Glutamatergic neuron (in vitro differentiated cells): ENCODE measurements around the gene ABTB2. TPM values are rescaled to one million over a fixed set of nuclear protein-coding genes. Genes with fewer than 3 reads are reported as not detected.

Source experiments
- DNase-seq: peaks from one replicate; pipeline ENCODE4 v3.0.0; 2022
- H3K27ac Mint-ChIP-seq: one replicate; pipeline ENCODE4 v1.8.0; 2020; ENCODE audit warnings: mild to moderate bottlenecking, mixed read lengths, inconsistent platforms; ENCODE audit not compliant: unreplicated experiment
- H3K27me3 Mint-ChIP-seq: one replicate; pipeline ENCODE4 v1.8.0; 2020; ENCODE audit warnings: mild to moderate bottlenecking, moderate library complexity, mixed read lengths, inconsistent platforms; ENCODE audit not compliant: unreplicated experiment
- H3K36me3 Mint-ChIP-seq: one replicate; pipeline ENCODE4 v1.8.0; 2020; ENCODE audit warnings: mild to moderate bottlenecking, mixed read lengths, inconsistent platforms; ENCODE audit not compliant: unreplicated experiment
- H3K4me1 Mint-ChIP-seq: one replicate; pipeline ENCODE4 v1.8.0; 2020; ENCODE audit warnings: mild to moderate bottlenecking, low read depth, mixed read lengths, inconsistent platforms; ENCODE audit not compliant: unreplicated experiment
- H3K4me3 Mint-ChIP-seq: one replicate; pipeline ENCODE4 v1.8.0; 2020; ENCODE audit warnings: mild to moderate bottlenecking, mixed read lengths, inconsistent platforms; ENCODE audit not compliant: unreplicated experiment
- H3K9me3 Mint-ChIP-seq: one replicate; pipeline ENCODE4 v1.8.0; 2020; ENCODE audit warnings: mild to moderate bottlenecking, moderate library complexity, mixed read lengths, inconsistent platforms; ENCODE audit not compliant: unreplicated experiment
- total RNA-seq: library from RNA; stranded (reverse); fragmentation: NEBNext Ultra II Directional; extraction: Animal tissue kit (Norgen Biotek cat#: 25700); gene quantifications from one replicate; pipeline ENCODE4 v1.2.1, GENCODE V29; 2021; ENCODE audit not compliant: unreplicated experiment
- TF ChIP-seq, protein P1 (sequence below): fragments of 200-600 bp; sonication (generic); IDR thresholded peaks from one replicate; pipeline ENCODE4 v1.5.0; 2021; ENCODE audit not compliant: partially characterized antibody, unreplicated experiment

ABTB2 gene
- total RNA-seq, 1 donor from 2014 or later = 9.3 TPM

DNA sequence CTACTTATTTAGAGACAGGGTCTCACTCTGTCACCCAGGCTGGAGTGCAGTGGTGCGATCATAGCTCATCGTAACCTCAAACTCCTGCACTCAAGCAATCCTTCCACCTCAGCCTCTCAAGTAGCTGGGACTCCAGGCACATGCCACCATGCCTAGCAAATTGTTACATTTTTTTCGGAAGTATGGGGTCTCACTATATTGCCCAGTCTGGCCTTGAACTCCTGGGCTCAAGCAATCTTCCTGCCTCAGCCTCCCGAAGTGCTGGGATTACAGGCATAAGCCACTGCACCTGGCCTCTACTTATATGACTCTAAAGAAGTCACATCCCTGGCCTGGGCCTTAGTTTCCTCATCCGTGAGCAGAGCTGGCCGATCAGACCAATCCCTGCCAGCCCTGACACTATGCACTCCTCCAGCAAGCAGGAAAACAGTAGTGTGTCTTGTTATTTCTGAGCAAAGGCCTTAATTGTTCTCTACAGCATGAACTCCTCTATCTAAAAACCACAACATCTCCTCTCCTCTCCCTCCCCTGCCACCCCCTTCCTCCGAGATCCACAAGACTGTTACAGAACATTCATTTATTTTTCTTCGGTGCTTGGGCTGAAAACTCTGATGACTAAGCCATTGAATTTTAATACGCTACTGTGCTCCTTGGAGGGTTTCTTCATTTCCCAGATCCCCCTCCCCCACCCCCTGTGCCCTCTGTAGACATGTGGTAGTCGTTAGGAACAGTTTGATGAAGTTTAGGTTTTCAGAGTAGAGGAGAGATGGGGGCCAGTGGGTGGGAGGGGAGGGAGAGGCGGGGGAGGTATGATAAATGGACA, 91.5 kb downstream of the ABTB2 start:
- Mint-ChIP-seq H3K4me1 (peaks cover 7% of the 10 kb centered on the region), H3K4me3 (no peak overlapping the region), H3K36me3 (no peaks in the 10 kb centered on the region), H3K27ac (no peak overlapping the region), H3K27me3 (no peaks in the 10 kb centered on the region), H3K9me3 (peaks cover 2% of the 10 kb centered on the region)
- DNase-seq = no peak
- TF ChIP-seq, protein P1, sequence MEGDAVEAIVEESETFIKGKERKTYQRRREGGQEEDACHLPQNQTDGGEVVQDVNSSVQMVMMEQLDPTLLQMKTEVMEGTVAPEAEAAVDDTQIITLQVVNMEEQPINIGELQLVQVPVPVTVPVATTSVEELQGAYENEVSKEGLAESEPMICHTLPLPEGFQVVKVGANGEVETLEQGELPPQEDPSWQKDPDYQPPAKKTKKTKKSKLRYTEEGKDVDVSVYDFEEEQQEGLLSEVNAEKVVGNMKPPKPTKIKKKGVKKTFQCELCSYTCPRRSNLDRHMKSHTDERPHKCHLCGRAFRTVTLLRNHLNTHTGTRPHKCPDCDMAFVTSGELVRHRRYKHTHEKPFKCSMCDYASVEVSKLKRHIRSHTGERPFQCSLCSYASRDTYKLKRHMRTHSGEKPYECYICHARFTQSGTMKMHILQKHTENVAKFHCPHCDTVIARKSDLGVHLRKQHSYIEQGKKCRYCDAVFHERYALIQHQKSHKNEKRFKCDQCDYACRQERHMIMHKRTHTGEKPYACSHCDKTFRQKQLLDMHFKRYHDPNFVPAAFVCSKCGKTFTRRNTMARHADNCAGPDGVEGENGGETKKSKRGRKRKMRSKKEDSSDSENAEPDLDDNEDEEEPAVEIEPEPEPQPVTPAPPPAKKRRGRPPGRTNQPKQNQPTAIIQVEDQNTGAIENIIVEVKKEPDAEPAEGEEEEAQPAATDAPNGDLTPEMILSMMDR = no peak

DNA sequence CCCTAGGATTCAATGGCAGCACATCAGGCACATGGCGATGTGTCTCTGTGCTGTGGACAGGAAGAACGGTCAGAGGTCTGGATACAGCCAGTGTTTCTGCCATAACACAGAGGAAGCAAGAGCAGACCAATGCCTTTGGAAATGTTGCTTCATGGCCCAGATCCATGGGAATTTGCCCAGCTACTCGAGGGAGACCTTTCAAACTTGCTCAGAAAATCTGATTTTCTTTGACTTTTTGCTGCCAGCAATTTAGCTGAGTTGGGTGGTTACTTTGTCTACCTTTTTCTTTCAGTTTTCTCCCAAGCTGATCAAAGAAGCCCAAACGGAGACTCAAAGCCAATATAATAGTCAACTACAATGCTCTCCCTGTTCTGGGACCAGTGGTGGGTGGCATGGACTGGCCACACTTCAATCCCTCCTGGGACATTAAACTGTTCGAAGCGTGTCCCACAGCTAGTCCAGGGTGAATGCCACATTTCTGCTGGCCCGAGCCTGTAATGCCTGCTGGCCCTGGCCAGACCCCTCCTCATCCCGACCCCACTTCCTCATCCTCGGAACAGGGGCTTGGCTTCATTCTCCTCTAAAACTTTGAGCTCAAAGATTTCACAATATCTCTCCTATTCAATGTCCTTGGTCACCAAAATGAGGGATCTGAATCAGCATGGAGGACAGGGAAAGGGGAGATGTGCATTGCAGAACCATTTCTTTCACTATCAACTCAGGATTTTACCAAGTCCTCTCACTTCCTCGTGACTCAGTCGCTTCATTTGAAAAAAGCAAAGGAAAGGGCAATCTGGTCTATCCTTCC, 93.3 kb downstream of the ABTB2 start:
- no peak overlapping the region for H3K4me3 Mint-ChIP-seq
- no peak for DNase-seq
- H3K27me3 Mint-ChIP-seq = no peaks in the 10 kb centered on the region
- H3K27ac Mint-ChIP-seq = no peak overlapping the region
- peaks cover 2% of the 10 kb centered on the region for H3K9me3 Mint-ChIP-seq
- peaks cover 14% of the 10 kb centered on the region for H3K4me1 Mint-ChIP-seq
- no peaks in the 10 kb centered on the region for H3K36me3 Mint-ChIP-seq
- TF ChIP-seq, protein P1 = no peak

DNA sequence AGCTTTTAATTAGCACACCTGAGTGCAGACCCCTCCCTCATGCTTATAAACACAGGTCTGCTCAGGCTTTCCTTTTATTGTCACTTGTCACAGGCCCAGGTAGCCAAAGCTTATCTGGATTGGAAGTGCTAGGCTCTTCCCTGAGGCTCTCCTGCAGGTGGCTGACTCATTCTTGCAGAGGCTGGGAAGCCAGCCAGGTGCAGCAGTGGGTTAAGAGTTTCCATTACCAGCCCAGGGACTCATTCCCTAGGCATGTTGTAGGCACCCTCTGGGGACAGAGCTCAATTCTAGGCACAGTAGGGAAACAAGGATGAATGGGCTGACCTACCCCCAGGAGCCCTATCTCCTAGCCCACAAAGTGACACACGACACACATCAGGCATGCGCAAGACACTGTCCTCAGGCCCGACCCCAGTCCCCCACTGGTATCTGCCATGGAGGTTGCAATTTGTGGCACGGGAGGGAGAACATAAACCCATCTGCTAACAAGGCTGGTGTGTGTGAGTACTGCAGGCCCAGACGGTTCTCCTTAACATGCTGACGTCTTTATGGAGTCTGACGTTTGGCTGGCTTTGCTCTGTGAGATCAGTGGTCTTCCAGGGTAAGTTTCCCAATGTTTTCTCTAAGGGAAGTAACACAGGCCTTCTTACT, 94.2 kb downstream of the ABTB2 start:
- peaks cover 14% of the 10 kb centered on the region for H3K4me1 Mint-ChIP-seq
- H3K9me3 Mint-ChIP-seq = peaks cover 2% of the 10 kb centered on the region
- no peaks in the 10 kb centered on the region for H3K27me3 Mint-ChIP-seq
- H3K36me3 Mint-ChIP-seq = no peaks in the 10 kb centered on the region
- no peak for DNase-seq
- no peak overlapping the region for H3K4me3 Mint-ChIP-seq
- TF ChIP-seq, protein P1 = no peak
- no peak overlapping the region for H3K27ac Mint-ChIP-seq

DNA sequence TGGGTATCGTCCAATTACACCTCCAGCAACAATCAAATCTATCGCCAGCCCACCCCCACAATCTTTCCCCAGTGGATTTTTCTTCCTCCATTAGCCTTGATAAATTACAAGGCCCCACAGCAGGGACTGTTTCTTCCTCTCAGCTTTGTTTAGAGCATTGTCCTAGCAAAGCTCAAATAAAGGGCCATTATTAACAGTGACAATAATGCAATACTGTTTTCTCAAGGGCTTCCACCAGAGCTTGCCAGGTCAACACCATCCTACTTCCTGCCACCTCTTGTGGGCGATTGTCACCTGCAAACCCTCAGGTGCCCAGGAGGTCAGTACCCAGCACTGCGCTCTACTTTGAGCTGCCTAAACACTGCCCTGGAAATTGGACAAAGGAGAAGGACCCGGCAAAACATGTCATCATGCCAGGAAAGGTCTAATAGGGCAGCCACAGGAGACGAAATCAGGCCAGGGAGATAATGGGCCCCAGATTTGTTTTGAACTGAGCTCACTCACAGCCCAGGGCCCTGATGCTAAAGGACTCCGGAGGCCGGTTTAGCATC, 95.2 kb downstream of the ABTB2 start:
- no peak for DNase-seq
- no peak overlapping the region for H3K4me3 Mint-ChIP-seq
- peaks cover 2% of the 10 kb centered on the region for H3K9me3 Mint-ChIP-seq
- no peaks in the 10 kb centered on the region for H3K27me3 Mint-ChIP-seq
- no peaks in the 10 kb centered on the region for H3K36me3 Mint-ChIP-seq
- no peak overlapping the region for H3K27ac Mint-ChIP-seq
- H3K4me1 Mint-ChIP-seq = peaks cover 14% of the 10 kb centered on the region
- TF ChIP-seq, protein P1 = no peak
